ENCODE measurements around the gene CRIP2.

The CRIP2 gene

DNA sequence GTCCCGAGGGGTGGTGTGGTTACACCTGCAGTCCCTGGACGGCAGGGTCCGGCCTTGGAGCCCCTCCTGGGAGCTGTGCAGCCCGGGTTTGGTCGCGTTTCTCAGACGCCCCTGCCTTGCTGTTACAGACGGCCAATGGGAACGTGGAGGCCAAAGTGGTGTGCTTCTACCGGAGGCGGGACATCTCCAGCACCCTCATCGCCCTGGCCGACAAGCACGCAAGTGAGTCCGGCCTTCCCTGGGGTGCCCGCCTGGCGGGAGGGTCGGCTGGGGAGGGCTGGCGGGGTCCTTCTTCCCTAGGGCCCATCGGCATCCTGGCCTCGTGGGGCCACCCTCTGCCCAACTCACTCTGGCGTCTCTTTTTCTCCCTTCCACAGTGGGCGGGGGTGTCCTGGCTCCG lies 29.3 kb upstream of the CRIP2 start:
- DNase-seq = no peak

DNA sequence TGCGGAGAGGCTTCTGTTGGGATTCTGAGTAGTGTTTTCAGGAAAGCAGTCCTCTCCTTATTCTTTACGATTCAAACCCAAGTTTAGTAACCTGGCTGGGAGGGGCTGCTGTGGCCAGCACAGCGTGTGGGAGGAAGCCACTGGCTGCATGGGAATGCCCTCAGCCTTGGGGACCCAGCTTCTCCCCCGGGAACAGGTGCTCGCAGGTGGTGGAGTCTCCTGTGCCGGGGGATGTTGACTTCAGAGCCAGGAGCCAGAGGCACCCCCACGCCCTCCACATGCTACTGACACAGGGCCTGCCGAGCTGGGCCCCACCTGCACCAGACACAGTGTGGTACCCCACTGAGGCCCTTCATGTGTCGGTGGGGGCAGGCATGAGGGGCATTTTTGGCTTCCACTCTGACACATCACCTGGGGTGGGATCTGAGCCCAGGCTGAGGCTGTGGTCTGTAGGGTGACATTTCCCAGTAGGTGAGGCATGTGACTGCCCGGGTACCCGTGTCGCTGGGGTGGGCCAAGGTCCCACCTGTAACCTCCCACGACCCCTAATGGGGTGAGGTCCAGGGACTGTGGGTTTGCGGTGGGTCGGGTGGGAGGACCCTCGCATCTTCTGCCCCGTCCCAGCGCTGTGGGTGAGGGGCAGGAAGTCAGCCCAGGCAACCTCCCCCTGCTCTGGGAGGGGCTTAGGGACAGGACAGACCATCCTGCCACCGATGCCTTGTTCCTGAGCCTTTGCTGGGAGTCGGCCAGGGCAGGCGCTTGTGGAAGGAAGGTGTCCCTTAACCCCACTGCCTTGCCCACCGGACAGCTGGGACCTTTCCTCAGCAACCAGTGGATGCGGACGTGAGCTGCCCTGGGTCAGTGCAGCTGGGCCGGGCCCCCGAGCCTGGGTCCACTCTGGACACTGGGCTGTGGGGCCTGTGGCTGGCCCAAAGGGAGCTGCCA lies 28.4 kb upstream of the CRIP2 start:
- no peak for DNase-seq

DNA sequence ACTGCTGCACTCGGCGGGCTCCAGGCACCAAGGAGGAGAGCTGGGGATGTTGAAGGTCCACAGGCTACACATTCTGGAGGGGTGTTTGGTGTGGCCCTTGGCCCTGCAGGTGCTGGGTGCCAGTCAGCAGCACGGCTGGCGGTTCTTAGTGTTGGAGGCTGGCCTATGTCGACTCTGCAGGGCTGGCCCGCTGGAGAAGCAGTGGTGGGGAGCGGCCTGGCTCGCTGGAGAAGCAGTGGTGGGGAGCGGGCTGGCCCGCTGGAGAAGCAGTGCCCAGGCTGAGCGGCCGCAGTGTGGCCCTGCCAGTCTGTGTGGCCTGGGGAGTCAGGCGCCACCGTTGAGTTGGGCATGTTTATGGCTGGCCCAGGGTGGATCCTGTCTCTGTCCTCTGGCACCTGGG lies 27.6 kb upstream of the CRIP2 start:
- no peak for DNase-seq

DNA sequence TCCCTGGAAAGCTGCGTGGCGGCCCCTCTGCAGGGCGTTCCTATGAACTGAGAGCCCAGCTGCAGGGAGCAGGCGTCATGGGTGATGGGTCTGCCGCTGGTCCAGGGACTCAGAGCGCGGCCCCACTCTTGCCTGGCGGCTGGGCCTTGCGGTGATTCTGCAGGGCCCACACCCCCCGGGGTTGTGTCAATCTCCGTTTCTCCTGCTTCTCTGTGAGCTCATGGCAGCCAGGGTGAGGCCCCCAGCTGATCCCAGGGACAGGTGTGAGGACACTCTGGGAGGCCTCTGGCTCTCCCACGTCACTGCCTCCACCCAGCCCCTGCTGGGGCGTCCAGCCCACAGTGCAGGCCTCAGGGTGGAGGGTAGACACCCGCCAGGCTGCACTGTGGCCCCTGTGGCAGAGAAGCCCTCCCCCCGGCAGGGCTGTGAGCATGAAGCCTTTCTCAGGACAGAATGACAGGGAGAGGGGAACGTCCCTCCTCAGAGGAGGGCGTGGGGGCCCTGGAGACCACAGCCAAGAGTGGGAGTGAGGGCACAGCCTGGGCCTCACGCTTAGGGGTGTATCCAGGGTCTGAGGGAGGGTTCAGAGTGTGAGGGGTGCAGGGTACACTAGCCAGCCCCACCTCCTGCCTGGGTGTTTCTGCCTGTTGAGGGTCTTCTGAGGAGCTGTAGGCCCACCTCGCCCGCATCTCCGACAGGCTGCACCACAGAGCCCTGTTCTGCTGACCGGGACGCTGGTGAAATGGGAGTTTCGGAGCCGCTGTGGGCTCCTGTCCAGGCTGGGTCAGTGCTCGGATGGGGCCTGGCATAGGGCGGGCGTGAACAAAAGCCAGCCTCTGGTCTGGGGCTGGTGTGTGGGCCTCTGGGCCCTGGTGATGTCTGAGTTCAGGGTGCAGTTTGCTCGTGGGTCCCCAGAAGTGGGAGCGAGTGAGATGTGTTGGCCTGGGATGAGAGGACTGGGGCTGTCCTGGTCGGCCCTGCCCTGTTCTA lies 26.7 kb upstream of the CRIP2 start:
- DNase-seq = no peak

DNA sequence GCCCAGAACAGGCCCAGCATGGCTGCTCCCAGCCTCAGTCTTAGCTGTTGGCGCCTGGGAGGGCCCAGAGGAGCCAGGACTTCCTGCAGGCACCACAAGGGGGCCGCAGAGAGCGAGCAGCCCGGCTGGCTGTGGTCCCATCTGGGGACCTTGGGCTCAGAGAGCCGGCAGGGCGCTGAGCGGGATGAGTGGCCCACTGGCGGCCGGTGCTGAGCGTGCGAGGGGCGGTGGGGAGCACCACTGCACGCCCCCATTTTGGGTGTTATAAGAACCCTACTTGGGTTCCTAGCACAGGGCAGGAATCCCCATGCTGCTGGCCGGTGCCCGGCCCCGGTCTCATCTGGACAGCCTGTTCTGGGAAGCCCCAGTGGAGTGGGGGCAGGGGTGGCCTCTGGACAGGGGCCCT lies 25.9 kb upstream of the CRIP2 start:
- DNase-seq = peak; percentile 56

DNA sequence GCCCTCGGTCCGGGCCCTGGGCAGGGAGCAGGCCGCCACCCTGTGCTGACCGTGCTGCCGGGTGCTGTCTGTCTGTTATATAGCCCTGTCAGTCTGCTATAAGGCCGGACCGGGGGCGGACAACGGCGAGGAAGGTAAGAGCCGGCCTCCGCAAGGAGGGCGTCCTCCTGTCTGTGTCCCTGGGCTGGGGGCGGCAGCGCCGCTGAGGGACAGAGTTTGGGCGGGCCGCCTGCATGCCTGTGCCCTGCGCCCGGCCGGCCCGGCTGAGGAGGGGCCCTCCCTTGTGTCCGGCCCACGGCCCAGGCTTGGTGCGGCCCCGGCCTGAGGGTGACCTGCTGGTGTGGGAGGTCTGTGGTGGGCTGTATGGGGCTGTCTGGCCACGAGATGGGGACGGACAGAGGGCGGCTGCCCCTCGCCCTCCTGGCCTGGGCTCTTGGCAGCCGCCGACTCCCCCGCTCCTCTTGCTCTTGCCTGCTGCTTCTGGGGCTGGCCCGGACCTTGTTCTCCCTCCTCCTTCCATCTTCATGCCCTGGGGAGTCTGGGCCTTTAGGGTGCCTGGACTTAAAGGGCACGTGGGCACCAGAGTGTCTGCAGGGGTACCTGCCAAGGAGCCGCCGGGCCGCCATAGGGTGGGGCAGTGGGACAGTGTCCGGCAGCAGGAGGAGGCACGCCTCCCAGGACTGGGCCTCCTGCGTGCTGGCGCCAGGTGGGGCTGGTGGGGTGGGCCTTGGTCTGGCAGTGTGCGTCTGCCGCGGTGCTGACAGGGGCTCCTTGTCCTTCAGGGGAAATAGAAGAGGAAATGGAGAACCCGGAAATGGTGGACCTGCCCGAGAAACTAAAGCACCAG lies 25.1 kb upstream of the CRIP2 start:
- DNase-seq = no peak

DNA sequence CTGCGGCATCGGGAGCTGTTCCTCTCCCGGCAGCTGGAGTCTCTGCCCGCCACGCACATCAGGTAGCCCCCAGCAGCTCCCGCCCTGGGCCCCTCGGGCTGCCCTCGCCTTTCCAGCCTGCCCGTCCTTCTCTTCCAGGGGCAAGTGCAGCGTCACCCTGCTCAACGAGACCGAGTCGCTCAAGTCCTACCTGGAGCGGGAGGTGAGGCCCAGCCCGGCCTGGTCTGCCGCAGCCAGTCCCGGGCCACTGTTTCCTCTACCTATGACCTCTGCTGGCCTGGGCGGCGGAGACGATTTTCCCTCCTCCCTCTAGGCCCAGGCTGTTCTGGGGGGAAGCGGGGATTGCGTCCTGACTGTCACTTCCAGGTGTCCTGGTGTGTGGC lies 24.5 kb upstream of the CRIP2 start:
- DNase-seq = no peak

DNA sequence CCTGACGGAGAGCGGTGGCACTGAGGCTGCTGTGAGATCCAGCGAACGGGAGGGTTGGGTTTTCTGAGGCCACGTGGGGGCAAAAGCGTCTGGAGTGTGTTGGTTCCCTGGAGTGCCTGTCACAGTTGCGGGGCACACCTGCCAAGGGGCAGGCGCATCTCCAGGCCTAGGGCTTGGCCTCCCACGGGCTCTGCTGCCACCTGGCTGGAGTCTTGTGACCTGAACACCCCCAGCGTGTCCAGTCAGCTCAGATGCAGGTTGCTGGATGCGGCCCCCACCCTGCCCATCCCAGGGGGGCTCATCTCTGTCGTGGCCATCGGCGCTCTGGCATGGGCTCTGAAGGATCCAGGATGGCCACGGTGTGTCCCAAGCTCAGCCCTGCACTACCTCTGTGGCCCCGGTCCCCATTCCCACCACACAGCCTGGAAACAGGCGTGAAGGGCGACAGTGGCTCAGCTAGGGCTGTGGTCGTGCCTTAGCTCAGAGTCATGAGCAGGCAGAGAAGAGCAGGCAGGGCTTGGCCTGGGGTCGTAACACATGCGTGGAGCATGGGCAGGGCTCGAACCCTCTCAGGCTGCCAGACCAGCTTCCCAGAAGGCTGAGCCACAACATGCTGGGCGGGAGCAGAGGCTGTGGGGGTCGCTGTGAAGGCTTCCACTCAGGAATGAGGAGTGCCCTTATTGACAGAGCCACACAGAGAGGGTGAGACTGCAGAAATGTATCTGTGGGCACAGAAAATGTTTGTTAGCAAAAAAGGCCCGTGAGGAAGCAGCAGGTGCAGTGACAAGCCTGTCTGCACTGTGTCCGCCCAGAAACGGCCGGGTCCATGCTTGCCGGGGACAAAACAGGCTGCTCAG lies 23.5 kb upstream of the CRIP2 start:
- no peak for DNase-seq

DNA sequence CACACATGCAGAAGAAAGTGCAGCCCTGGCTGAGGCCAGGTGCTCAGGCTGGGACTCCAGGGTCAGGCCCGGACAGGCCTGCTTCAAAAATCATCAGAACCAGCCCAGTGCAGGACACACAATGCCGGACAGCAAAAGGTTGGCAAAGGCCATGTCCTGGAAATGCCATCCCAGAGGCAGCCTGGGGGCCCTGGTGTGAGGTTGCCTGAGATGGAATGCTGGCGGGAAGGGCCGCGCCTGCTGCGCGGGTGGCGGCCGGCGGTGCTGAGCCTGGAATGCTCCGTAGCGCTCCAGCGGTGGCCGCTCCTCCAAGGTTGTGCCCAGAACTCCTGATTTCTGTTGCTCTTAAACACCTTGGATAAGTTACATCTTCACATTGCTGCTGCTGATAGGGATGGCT lies 21.7 kb upstream of the CRIP2 start:
- DNase-seq = no peak

DNA sequence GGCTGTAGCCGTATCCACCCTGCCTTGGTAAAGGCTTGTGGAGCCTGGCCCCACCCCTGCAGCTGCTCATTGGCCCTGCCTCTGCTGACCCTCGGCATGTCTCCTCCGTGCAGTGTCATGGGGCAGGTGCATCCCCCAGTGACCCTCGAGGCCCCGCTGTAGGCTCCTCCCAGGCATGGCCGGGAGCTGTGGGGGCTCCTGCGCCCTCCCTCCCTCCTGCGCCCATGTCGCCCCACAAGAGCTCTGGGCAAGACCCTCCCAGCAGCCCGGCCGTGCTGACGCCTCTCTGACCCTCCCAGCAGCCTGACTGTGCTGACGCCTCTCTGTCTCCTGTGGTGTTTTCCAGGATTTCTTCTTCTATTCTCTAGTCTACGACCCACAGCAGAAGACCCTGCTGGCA lies 20.8 kb upstream of the CRIP2 start:
- no peak for DNase-seq

DNA sequence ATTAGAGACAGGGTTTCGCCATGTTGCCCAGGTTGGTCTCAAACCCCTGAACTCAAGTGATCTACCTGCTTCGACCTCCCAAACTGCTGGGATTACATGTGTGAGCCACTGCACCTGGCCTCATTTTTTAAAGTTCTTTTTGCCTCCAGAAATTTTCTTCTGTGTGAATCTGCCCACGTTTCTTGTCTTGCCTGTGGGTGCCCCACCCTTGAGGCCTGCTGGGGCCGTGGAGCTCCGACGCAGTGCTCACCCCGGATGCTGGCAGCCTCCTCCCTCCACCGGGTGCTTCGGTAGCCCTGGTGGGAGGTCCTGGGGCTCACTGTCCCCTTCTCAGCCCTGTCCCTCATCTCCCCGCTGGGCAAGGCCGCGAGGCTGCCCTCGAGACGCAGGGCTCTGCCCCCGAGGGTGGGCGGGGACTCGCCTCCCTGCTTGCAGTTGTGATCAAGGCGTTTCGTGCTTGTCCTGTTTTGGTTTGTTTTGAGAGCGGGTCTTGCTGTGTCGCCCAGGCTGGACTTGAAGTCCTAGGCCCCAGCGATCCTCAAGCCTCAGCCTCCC lies 19.5 kb upstream of the CRIP2 start:
- no peak for DNase-seq

DNA sequence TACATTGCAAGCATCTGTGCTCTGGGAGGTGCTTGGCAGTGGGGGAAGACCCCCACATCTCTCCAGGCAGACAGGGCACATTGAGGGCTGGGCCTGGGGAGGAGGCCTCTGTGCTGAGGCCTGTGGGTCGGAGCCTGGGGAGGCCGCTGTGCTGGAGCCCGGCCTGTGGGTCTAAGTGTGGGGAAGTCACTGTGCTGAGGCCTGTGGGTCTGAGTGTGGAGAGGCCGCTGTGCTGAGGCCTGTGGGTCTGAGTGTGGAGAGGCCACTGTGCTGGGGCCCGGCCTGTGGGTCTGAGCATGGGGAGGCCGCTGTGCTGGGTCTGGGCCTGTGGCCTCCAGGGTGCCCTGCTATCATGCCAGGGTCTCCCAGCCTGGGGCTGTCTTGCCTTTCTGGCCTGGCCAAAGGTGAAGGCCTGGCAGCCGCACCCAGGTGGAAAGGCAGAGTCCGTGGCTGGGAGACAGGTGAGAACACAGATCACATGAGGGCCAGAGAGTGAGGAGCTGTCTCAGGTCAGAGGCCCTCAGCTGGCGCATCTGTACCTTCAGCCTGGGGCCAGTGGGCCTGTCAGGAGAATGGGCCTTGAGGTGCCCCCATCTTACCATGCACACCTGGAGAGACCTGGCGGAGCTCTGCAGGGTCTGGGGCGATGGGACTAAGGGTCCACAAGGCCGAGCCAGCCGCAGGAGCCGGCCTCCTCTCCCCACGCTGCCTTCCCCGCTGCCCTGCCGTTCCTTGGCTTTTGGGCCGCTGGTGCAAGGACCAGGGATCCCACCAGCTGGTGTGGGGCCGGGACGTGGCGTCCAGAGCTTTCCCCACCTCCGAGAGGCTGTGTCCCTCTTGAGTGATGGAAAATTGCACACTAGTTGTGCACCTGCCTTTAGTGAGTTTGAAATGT lies 18.6 kb upstream of the CRIP2 start:
- no peak for DNase-seq

DNA sequence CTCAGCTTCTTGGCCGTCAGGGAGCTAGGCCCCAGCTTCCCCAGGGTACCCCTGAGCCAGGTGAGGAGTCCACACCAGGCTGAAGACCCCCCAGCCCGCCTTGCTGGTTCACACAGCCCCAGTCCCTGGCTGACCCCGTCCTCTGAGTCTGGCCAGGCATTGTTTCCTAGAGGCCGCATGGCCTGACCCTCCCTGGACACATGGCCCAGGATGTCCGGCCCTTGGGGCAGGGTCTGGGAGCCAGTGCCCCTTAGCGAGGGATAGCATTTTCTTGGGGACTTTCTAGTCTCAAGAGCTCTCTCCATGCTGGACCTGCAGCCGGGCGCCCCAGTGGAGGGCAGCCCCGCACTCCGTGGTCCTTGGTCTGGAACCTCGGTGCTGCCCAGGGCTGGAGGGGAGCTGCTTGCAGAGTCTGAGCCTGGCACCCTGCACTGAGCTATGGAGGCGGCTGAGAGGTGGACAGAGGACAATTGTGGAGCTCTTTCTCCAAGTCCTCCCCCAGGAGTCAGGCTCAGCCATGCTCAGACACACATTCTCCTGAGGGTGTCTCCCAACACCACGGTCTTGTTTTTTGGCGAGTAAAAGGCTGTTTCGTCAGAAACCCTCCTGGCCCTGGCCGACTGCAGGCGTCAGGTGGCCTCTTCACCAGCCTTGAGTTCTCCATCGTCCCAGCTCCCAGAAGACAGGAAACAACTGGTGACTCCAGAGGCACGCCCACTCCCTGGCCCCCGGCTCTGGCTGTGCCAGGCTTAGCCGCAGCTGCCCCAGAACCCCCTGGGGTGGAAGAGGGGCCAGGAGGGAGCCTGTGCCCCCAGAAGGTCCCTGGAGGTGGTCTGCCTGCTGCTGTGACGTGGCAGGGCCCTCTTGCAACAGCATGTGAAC lies 17.6 kb upstream of the CRIP2 start:
- no peak for DNase-seq

DNA sequence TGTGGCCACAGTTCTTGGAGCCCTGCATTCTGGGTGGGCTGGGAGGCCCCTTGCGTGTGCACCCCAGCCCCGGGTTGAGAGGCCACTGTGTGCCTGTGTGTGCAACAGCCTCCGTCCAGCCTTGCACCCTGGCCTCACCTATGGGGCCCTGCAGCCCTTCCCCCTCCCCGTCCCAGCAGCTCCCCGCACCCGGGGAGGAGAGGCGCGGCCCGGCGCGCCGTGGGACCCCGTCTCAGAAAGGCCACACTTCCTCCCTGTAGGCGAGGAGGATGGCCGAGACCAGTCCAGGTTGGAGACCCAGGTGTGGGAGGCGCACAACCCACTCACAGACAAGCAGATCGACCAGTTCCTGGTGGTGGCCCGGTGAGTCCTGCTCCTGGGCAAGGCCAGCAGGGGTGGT lies 16.6 kb upstream of the CRIP2 start:
- no peak for DNase-seq

DNA sequence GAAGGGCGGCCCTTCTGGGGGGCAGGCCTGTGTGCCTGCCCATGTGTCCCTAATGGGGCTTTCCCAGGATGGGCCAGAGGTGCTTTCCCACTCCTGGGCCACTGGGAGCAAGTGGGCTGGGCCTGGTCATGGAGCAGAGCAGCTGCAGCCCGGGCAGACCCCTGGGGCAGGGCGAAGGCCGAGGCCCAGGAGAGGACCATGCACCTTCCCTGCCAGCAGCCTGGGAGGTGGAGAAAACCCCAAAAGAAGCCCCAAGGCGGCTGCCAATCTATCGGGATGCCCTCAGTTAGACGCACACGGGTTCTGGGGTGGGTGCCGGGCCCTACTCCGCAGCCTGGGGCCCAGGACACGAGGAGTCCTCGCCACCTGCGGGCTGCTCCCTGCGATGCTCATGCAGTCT lies 16.1 kb upstream of the CRIP2 start:
- DNase-seq = no peak

DNA sequence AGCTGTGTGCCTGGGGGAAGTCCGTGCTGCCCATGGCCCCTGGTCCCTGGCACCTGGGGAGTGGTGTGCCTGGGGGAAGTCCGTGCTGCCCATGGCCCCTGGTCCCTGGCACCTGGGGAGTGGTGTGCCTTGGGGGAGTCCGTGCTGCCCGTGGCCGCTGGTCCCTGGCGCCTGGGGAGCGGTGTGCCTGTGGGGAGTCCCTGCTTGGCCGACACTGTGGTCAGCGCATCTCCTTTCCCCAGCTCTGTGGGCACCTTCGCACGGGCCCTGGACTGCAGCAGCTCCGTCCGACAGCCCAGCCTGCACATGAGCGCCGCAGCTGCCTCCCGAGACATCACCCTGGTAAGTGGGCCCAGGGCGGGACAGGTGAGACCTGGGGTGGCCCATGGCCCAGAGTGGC lies 14.5 kb upstream of the CRIP2 start:
- no peak for DNase-seq

DNA sequence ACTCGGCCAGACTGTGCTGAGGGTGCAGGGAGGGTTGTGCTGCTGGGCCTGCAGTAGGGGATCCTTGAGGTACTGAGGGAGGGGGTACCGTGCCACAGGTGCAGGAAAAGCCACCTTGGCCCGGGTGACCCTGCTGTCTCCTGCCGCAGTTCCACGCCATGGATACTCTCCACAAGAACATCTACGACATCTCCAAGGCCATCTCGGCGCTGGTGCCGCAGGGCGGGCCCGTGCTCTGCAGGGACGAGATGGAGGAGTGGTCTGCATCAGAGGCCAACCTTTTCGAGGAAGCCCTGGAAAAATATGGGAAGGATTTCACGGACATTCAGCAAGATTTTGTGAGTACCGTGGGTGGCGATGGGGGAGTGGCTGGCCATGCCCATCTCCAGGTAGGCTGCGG lies 14.0 kb upstream of the CRIP2 start:
- DNase-seq = no peak

DNA sequence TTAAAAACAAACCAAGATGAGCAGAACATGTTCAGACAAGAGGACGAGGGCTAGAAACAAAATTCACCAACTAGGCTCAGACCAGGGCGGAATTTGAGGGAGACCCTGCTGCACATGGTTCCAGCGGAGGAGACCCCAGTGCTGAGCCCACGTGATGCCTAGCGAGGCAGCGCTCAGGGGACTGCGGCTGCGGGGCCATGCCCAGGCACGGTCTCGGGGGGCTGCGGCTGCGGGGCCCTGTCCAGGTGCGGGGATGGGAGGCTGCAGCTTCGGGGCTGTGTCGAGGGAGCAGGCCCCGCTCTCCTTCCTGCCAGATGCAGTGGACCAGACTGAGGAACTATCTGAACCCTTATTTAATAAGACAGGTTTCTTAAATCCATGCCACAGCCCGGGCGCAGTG lies 12.7 kb upstream of the CRIP2 start:
- no peak for DNase-seq

DNA sequence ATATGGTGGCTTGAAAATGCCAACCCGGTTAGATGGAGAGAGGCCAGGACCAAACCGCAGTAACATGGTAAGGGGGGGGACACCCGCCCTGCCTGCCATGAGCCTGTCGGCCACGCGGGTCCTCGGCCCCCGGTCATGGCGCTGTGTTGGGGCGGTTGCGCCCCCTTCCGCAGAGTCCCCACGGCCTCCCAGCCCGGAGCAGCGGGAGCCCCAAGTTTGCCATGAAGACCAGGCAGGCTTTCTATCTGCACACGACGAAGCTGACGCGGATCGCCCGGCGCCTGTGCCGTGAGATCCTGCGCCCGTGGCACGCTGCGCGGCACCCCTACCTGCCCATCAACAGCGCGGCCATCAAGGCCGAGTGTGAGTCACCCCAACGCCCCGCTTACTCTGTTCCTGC lies 10.1 kb upstream of the CRIP2 start:
- DNase-seq = no peak
